NOMO-1 treated with dmso at 0.1 percent for 144 hours (cell line): ENCODE results near the gene MYO5B.
"Not testable (repeated sequence)": the region's sequence is repeated elsewhere in the genome, so short reads cannot be mapped to it uniquely, and the experiment has no call there.

Experiments used
- DNase-seq: peaks from one replicate; lab custom pipeline; 2025; ENCODE audit not compliant: unreplicated experiment; lab: John Stamatoyannopoulos, UW

The MYO5B gene

DNA sequence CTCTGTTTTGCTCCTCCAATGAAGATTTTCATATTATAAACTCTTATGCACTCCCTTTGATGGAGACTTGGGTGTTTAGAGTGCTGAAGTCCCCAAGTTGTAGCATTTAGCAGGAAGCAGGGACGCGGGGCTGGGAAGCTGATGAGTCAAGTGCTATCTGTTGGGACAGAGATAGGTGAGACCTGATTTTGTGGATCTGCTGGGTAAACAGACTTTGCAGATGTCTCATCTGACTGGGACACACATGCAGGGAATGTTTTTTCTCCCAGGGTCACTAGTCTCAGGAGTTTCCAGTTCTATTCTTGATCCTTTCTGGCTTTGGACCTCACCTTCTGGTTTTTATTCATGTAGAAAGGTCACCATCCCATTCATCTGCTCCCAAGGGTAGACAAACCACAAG is 301.9 kb downstream of the MYO5B start:
- DNase-seq, result no peak

DNA sequence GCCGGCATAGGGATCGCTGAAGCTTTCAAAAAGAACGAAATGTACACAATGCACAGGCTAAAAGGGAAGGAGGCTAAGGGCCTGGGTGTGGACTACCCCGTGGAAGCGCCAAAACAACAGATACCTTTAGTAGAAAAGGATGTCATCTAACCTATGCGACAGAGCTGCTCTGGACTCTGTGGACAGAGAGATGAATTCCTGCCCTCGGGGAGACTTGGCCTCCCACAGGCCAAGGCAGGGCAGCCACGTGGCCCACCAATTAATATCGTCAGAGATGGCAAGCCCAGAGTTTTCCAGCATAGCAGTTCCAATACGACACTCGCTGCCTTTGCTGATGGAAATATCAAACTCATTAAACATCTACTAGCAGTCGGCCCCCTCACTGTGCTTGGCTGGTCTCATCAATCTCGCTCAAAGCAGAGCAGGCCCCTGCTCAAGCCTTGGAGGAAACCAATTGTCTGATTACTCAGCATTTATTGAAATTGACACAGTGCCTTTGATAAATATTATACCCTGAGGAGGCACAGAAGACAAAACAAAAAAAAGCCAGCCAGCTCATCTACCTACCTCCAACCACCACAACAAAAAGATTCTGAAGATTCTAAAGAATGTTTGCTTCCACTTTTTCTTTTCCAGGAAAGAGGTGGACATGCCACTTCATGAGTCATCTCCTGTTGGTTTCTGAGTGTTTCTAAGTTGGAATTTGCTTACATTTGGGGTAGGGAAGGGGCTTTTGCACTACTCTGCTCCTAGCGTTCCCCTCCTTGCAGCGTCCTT is 302.6 kb downstream of the MYO5B start:
- no peak for DNase-seq

DNA sequence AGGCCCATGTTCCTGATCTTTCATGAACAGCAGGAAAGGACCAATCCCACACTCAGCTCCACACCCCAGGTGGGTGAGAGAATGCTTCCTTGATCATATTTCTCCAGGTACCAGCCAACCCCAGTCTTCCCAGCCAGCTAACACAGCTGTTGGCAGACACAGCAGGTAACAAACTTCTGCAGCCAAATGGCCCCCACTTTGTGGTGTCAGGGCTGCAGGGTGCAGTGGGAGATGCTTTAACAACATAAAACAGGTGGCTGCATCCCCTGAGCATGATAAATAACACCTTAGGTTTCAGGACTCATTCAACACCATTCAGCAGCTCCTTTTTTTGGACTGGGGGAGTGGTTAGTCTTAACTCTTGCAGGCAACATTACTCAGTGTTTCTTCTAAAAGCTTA is 304.9 kb downstream of the MYO5B start:
- no peak for DNase-seq

DNA sequence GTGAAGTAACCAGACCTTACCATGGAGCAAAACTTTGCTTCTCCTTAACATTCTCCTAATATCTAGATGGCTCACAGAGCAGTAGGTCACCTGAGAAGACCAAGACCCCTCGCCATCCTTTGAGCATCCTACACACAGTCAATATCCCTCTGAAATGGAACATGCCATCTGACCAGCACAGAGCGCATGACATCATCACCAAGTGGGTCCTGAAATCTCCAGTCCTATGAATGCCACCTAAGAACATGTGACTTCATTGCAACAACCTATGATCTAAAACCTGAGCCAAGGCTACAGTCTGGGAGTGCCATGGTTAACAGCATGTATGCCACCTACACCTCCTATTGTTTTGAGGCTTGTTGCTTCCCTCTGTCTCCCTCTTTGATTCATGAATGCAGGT is 305.4 kb downstream of the MYO5B start:
- DNase-seq, result not testable (repeated sequence)

DNA sequence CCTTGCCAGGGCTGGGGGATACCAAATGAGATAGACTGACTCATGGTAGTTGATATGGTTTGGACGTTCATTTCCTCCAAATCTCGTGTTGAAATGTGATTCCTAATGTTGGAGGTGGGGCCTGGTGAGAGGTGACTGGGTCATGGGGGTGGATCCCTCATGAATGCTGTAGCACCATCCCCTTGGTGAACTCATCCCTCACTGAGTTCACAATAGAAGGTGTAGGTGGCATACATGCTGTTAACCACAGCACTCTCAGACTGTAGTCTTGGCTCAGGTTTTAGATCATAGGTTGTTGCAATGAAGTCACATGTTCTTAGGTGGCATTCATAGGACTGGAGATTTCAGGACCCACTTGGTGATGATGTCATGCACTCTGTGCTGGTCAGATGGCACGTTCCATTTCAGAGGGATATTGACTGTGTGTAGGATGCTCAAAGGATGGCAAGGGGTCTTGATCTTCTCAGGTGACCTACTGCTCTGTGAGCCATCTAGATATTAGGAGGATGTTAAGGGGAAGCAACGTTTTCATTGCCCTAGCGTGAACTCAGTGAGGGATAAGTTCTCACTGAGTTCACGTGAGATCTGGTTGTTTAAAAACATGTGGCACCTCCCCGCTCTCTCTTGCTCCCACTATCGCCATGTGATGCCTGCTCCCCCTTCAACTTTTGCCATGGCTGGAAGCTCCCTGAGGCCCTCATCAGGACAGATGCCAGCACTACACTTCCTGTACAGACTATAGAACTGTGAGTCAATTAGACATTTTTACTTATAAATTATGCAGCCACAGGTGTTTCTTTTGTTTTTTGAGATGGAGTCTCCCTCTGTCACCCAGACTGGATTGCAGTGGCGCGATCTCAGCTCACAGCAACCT is 307.8 kb downstream of the MYO5B start:
- DNase-seq, result no peak

DNA sequence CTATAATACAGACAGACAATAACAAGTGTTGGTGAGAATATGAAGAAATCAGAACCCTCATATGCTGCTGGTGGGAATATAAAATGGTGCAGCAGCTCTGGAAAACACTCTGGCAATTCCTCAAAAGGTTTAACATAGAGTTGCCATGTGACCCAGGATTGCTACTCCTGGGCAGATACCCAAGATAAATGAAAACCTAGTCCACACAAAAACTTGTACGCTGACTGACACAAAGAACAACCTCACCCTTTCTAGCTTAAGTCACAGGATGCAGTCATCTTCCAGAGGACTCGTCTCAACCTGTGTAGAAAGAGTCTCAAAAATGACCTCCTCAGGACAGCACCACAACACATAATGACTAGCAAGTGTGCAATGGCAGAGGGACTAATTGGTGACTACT is 310.0 kb downstream of the MYO5B start:
- no peak for DNase-seq

DNA sequence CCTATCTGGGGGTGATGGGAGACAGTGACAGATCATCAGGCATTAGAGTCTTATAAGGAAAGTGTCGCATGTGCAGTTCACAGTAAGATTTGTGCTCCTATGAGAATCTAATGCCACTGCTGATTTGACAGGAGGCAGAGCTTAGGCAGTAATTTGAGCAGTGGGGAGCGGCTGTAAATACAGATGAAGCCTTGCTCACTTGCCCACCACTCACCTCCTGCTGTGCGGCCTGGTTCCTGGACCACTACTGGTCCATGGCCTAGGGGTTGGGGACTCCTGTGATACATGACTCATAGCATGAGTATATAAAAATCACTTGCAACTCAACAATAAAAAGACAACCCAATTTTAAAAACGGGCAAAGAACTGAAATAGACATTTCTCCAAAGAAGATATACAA is 310.5 kb downstream of the MYO5B start:
- DNase-seq, result no peak

DNA sequence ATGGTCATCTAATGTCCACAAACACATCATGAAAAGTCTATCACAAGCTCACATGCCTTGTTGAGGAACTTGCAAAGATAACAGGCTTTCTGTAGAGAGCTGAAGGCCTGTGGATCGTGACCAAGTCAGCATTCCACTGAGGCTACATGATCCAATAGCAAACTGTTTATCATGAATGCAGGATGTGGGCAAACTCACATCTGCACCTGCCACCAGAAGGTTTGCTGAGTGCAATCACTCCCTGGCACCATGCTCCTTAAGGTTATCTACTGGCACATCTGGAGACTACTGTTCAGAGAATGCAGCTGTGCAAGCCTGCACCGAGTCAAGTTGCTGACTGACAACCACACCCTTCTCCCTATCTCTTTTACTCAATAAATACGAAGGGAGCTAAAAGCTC is 314.3 kb downstream of the MYO5B start:
- no peak for DNase-seq

DNA sequence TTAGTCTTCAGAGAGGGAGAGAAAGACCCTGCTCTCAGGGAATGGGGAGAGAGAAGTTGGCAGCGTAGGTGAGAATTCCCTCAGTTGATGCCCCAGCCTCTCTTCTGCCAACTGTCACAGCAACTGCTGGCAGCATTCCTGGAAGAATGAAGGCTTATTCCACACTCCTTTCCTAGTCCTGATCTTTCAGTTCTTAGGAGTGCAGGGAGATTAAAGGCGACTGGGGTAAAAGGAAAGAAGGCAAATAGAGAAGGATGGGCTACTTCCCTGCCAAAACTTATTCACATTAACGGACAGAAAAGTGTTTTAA is 315.7 kb downstream of the MYO5B start:
- DNase-seq, result no peak

DNA sequence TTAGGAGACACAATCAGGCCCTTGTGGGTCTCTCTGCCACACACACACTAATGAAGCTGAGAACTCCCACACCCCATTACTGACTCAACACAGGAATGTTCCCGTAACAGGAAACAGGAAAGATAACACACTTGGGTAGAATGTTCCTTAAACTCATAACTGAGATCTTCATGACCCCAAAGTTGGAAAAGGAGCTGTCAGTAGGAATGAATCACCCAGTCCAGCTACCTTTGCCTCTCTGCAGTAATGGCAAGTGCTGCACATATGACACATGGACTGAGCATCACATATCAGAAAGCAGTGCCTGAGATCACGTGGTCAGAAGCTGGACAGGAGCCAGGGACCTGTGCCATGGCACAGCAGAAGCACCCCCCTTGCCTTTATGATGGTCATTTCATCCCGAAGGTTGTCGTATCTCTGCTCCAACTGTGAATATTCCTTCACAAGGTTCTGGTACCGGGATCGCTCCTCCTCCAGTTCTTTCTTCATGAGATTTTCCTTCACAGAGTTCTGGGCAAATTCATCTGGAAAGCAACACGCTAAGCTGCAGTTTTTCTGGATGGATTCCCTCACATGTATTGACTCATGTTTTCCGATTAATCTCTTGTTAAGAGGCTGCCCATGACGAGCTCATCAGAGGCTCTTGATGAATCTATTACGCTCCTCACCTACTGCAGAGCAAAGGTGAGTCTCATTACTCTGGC is 316.2 kb downstream of the MYO5B start:
- no peak for DNase-seq

DNA sequence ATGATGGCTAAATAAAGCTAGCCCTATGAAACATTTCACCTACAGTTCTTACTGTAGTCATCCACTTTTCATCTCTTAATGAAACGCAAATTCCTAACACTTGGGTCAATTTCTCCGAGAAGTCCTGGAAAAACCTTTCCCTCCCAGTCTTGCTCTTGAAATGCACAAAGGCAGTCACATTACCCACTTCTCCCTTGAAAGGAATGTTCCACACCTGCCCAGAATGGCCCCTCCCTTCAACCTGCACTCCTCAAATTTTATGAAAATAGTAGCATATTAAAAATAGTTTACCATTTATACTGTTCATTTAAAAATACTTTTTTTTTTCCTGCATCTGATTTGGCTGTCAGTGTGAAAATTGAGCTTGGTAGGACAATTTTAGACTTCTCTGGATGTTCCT is 316.9 kb downstream of the MYO5B start:
- no peak for DNase-seq

DNA sequence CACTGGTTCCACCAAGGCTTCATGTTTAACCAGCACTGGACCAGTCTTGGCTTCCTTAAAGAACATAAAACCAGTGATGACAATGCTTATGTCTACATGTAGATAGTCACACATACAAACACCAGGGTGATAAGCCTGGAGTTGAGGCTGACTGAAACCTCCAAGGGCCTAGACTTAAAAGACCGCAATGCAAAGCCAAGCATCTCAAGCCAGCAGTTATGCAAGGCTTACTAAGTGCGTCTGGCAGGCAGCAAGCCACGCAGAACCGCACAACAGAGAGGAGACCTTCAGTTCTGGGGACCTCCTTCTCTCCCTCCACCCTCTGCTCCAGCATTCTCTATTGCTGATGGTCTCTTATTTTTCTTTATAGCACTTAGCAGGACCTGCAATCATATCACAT is 318.4 kb downstream of the MYO5B start:
- no peak for DNase-seq

DNA sequence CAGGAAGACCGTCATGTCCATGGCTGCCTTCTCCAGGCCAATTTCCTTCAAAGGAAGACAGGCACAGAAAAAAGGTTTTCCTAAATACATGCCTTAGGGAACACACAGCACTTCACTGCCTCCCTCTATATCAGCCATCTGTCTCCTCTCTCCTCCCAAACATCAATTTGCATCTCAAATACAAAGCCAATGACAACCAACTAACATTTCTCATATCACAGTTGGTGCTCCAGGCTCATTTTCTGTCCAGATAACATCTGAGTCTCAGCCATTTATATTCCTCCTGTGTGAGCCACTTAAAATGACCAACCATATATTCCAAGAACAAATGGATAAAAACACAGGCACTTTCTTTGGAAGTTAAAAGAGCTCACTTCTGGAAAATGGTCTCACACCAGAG is 319.2 kb downstream of the MYO5B start:
- no peak for DNase-seq

DNA sequence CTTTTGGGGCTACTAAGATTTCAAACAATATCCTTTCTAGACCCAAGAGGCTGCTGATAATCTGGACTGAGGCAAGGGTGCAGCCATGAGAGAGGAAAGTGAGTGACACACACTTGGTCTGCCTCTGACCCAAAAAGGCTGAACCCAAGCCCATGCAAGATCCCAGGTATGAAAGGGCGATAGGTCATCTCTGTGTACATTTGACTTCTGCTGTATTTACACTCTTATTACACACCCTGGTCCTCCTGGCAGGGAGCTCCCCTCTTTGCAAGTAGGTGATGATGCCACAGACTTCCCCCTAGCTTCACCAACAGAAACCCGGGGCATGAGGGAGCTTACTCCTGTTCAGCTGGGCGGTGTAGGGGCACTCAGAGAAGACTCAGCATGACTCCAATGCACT is 319.8 kb downstream of the MYO5B start:
- DNase-seq, result no peak

DNA sequence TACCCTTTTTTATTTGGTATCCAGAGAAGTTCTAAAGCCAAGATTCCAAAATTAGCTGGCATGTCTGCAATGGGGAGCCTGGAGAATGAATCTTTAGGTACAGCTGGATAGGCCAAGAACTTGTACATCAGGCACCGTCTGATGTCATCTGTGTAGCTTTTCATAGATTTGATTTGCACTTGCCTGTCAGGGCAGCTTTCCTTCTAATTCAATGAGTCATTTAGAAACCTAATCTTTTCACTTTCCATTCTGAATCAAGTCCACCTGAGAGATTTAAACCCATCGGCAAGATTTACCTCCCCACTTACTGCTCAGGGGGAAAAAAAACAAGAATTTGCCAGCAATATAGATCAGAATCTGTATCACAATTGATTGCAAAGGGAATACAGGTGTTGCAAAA is 320.7 kb downstream of the MYO5B start:
- no peak for DNase-seq

DNA sequence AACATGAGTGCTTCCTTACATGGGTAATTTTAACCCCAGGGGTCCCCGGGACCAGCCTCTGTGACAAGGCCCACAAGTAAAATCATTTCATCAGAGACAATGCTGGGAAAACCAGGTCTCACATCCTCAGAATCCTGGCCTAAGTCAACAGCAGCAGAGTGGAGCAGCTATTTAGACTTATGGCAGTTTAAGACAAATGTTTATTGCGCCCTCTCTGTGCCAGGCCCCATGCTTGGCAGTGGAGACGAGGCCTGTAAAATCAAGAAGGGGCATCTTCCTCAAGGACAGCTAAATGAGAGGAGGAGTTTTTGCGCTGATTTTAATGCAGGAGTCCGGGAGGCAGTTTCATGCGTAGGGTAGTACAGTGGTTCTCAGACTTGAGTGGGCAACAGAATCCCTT is 325.6 kb downstream of the MYO5B start:
- DNase-seq, result no peak

DNA sequence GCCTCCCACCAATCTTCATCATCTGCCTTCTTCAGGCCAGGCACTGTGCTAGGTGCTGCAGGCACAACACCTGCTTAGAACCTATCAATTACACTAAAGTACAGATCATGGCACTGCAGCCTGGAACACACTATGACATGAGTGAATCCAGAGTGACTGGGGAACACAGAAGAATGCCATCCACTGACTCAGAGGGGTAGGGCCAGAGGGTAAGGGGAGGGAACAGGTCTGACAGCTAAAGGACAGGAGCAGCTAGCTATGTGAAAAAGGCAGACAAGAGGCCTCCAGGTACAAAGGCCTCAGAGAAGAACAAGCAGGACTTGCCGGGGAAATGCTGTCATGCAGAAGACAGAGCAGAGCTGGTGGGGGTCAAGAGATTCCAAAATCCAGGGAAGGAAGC is 328.3 kb downstream of the MYO5B start:
- no peak for DNase-seq

DNA sequence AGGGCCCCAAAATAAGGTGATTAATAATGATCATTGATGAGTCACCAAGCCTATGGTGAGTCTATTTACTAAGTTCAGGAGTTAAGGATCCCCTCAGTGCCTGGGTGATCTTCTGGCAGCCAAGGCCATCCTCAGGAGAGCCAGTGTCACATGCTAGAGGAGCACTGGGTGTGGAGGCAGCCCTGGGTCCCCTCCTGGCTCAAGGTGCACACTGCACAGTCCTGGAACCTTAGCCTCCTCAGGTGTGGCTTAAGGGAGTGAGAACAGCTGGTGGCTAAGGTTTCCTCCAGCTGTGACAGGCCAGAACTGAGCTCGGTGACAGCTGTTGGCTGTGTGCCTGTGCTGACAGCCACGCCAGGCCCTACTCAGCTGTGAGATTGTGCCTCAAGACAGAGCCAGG is 329.5 kb downstream of the MYO5B start:
- DNase-seq, result no peak

DNA sequence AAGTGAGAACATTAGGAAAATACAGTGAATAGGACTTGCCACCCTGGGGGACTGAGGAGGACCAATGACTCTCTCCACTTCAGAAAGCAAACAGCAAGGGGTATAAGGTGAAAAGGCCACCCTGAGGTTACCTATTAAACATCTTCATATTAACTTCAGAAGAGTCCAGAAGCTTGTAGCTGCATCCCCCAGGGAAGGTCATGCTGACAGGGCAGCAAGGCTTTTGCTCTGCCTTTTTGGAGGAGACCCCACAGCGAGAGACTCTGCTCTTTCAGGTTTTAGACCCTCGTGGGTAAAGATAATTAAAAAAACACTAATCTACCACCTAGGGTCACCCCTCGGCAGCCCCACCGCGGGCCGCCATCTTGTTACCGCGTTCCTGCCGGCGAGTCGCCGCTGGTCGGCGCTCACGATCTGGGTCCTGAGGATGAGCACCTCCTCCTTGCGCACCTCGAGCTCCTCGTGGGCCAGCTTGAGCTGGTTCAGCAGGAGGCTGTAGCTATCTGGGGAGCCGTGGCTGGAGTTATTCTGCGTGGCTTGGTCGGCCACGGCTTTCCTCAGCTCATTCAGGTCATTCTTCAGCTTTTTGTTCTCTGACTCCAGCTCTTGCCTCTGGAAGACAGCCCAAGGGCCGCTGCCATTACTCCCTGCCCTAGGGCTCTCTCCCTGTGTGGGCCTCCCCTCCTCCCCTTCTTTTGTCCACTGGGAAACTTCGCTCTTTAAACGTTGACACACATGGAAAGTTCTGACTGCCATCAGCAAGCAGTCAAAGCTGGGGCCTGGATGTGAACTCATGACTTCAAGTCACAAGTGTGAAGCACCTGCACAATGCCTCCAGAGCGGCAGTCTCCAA is 331.0 kb downstream of the MYO5B start:
- DNase-seq, result no peak

DNA sequence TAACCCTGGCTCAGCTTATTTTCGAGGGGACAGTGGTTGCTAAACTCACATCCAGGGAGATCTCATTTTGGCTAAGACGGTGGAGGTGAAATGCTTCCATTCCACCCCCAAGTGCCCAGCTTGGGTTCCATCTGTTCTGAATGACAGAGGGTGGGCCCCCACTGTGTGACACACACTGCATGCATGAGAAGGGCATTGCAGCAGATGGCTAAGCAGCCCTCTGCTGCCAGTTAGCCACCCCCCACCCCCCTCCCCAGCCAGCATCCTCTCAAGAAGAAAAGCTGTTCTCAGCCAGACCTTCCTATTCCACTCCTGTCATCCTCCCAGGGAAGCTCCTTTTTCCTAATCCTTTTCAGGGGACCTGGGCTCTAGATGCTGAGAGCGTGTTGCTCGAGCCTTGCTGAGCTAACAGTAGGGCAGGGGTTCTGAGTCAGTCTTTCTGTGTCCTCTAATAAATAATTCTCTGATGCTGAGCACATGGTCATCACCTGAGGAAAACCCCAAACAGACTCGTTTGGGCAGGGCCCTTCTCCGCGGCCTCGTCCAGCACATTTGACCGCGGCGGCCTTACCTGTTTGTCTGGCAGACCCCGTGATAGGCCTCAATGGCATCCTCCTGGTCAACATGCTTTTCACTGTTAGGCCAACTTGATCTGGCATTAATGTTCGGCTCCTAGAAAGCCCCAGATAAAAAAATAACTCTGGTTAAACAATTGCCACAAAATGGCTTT is 332.1 kb downstream of the MYO5B start:
- no peak for DNase-seq
